ENCODE measurements around the gene FAAP100.

GRCh38 chr17:81503619-81504018, 48.5 kb downstream of the FAAP100 start:
- TF ChIP-seq CTCF (conservative IDR thresholded peaks at IDR 0.05) (no peak), EZH2 (IDR thresholded peaks at IDR 0.05; ENCODE audit: low read depth) (no peak)
